ES-I3 (cell line): Measurements from ENCODE around the gene NCOA7.
"Not testable (repeated sequence)": the region's sequence is repeated elsewhere in the genome, so short reads cannot be mapped to it uniquely, and the experiment has no call there.

Experiments
- H3K36me3 ChIP-seq: 2 replicates; pipeline ENCODE4 v1.6.1; 2013; ENCODE audit warnings: mild to moderate bottlenecking, low read length, control low read depth, moderate library complexity; ENCODE audit not compliant: insufficient read depth
- H3K4me1 ChIP-seq: 2 replicates; pipeline ENCODE4 v1.6.1; 2013; ENCODE audit warnings: mild to moderate bottlenecking, control low read depth, low read length; ENCODE audit not compliant: insufficient read depth
- H3K9ac ChIP-seq: 2 replicates; pipeline ENCODE4 v1.6.1; 2013; ENCODE audit warnings: low read depth, mild to moderate bottlenecking, low read length, moderate library complexity
- H3K9me3 ChIP-seq: 2 replicates; pipeline ENCODE4 v1.6.1; 2013; ENCODE audit warnings: mild to moderate bottlenecking, low read length, moderate library complexity; ENCODE audit not compliant: control insufficient read depth, insufficient read depth

NCOA7 gene

DNA sequence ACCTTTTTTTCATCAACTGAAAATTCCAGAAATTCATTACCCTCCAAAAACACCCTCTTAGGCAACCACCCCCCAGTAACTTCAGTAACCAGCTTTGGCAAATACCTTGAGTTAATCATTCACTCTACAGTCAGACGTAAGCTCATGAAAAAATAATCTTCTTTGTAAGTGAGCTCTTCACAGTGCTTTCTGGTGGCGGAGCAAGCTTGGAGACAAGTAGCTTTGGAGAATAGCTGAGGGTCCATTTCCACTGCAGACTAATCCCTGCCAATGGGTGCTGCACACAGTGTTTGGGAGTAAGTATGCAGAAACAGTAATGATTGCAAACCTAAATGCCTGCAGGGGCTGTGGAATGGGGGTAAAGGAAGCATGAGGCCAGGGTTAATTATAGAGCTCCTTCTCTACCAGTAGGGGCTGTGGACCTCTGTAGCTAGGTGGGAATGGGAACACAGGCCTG, 109.0 kb downstream of the NCOA7 start:
- no peaks in the 10 kb centered on the region for H3K4me1 ChIP-seq

GRCh38 chr6:125904871-125905270, 114.1 kb downstream of the NCOA7 start:
- no peaks in the 10 kb centered on the region for H3K9me3 ChIP-seq
- 0 out of 2 replicates have a peak, but pooled peaks cover 4% of the 10 kb centered on the region for H3K4me1 ChIP-seq
- H3K9ac ChIP-seq: no peak overlapping the region
- H3K36me3 ChIP-seq: no peaks in the 10 kb centered on the region; the same call in 1 of the 2 replicates

More for the DNA sequence above, 109.0 kb downstream of the NCOA7 start:
- Histone ChIP-seq H3K9ac (no peak overlapping the region), H3K9me3 (no peaks in the 10 kb centered on the region), H3K36me3 (no peaks in the 10 kb centered on the region; the same call in 1 of the 2 replicates)

DNA sequence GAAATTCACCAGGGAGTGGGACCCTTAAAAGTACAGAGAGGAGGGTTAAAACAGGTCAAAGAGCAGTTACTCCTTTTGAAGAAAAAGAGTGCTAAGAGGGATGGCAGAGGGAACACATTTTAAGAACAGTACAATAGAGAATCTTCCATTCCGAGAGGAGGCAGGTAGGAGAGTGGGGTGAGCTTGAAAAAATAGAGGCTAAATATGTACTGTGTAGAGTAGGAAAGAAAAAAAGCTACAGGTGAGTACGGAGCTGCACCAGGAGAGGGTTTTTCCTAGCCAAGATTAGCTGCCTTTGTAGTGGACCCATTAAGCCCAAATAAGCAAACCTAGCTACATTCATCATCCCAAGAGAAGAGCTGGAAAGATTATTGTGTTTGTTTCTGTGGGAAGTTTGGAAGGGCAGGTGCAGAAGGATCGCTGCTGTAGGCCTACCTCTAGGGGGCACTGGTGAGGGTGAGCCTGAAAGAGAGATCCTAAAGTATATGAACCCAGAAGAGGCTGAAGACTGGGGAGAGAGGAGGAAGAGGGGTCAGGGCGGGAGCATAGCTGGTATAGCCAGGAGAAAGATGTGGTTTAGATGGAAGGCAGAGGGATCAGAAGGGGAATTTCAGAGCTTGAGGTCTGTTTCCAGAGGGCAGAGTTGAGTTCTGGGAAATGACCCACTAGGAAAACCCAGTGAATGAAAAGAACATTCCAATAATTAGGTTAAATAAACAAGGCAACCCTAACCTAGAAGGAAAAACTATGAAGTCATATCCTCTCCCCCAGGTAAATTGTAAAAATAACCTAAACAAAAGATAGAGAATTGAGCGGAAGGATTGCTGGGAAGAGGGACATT, 115.6 kb downstream of the NCOA7 start:
- no peaks in the 10 kb centered on the region; the same call in 1 of the 2 replicates for H3K36me3 ChIP-seq
- H3K4me1 ChIP-seq: 0 out of 2 replicates have a peak, but pooled peaks cover 4% of the 10 kb centered on the region
- H3K9me3 ChIP-seq: no peaks in the 10 kb centered on the region
- no peak overlapping the region for H3K9ac ChIP-seq

DNA sequence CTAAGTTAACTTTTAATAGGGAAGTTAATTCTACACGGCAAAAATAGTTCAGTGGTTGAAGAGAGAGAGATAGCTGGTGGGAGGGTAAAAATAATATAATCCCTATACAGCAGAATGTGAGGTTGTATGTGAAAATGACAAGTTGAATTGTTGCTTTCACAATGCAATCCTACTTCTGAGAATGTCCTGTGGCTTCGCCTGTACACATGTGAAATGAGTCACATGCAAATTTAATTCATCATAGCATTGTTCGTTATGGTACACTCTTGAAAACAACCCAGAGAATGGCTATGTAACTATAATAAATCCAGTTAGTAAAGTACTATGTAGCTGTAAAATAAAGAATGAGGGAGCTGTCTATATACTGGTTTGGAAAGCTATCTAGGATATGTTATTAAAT, 119.8 kb downstream of the NCOA7 start:
- Histone ChIP-seq H3K9ac (no peak overlapping the region), H3K36me3 (no peaks in the 10 kb centered on the region), H3K9me3 (no peaks in the 10 kb centered on the region), H3K4me1 (0 out of 2 replicates have a peak, but pooled peaks cover 4% of the 10 kb centered on the region)

- not testable (repeated sequence) for H3K9me3 ChIP-seq, H3K4me1 ChIP-seq, H3K36me3 ChIP-seq, H3K9ac ChIP-seq
Measured at GRCh38 chr6:125911051-125911451, 120.3 kb downstream of the NCOA7 start.

DNA sequence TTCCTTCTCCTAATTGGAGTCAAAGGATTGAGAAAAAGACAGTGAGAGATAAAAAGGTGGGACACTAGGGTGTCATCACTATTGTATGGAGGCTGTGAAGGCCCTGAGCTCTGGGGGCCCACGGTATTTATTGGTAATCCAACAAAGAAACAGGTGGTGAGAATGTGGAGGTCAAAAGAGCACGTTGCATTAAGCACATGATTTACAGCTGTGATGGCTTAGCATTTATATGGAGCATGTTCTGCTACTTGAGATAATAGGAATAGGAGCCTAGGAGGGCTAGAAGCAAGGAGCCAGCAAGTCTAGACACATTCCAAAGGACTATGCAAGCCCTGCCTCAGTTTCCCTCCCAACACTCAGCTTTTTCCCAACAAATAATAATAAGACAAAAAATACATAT, 121.7 kb downstream of the NCOA7 start:
- H3K4me1 ChIP-seq, H3K36me3 ChIP-seq: not testable (repeated sequence)

GRCh38 chr6:125913145-125913544, 122.4 kb downstream of the NCOA7 start:
- Histone ChIP-seq H3K9ac (no peak overlapping the region), H3K36me3 (no peaks in the 10 kb centered on the region), H3K4me1 (peaks cover 5% of the 10 kb centered on the region; the same call in 1 of the 2 replicates), H3K9me3 (no peaks in the 10 kb centered on the region)

More for the DNA sequence above, 121.7 kb downstream of the NCOA7 start:
- H3K9me3 ChIP-seq, H3K9ac ChIP-seq: not testable (repeated sequence)

DNA sequence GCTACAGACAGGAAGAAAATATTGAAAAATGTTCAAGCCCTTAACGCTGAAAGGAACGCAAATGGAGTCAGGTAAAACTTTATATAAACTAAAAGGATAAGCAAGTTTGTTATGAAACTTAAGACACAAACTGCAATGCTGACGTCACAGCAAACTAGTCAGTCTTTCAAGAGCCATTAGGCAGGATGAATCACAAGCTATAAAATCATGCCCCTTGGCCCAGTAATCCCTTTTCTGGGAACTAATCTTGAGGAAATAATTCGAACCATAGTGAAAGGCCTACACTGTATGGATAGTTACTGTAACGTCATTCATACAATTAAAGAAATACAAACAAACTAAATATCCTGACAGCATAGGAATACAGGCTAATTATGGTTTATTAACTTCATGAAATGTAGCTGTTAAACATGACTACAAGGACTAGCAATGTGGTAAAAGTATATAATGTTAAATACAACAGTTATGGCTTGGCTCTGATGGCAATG, 123.1 kb downstream of the NCOA7 start:
- H3K9me3 ChIP-seq: no peaks in the 10 kb centered on the region
- H3K4me1 ChIP-seq: peaks cover 12% of the 10 kb centered on the region
- no peaks in the 10 kb centered on the region for H3K36me3 ChIP-seq
- H3K9ac ChIP-seq: no peak overlapping the region

DNA sequence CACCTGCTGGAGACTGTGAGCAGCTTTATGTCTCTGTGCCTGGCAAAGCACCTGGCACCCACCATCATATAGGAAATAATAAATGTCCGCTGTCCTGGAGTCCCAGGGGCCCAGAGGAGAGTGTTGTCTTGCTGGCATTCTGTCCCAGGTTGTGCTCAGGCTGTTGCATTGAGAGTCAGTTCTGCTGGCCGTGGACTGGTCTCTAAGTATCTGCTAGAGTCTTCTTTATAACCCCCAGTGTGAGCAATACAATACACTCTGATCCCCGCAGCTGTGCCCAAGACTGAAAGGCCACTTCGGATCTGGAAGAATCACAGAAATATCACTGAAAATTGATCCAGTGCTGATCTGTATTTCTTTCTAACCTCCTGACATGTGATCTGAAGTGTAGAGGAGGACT, 127.5 kb downstream of the NCOA7 start:
- peaks cover 2% of the 10 kb centered on the region; the same call in 1 of the 2 replicates for H3K36me3 ChIP-seq
- H3K9ac ChIP-seq: no peak overlapping the region
- H3K4me1 ChIP-seq: peaks cover 15% of the 10 kb centered on the region
- no peaks in the 10 kb centered on the region for H3K9me3 ChIP-seq

- Histone ChIP-seq H3K9ac (no peak overlapping the region), H3K36me3 (peaks cover 2% of the 10 kb centered on the region; the same call in 1 of the 2 replicates), H3K9me3 (no peaks in the 10 kb centered on the region), H3K4me1 (peaks cover 15% of the 10 kb centered on the region)
Measured at GRCh38 chr6:125918681-125919566, 128.2 kb downstream of the NCOA7 start.

- peaks cover 15% of the 10 kb centered on the region for H3K4me1 ChIP-seq
- no peak overlapping the region for H3K9ac ChIP-seq
- H3K36me3 ChIP-seq: peaks cover 2% of the 10 kb centered on the region; the same call in 1 of the 2 replicates
- H3K9me3 ChIP-seq: no peaks in the 10 kb centered on the region
Measured at GRCh38 chr6:125919618-125920017, 128.9 kb downstream of the NCOA7 start.

GRCh38 chr6:125922322-125922860, 131.6 kb downstream of the NCOA7 start:
- H3K9me3 ChIP-seq: no peaks in the 10 kb centered on the region
- H3K4me1 ChIP-seq: peaks cover 15% of the 10 kb centered on the region
- no peak overlapping the region for H3K9ac ChIP-seq
- H3K36me3 ChIP-seq: peaks cover 2% of the 10 kb centered on the region; the same call in 1 of the 2 replicates

GRCh38 chr6:125923366-125923877, 132.7 kb downstream of the NCOA7 start:
- no peak overlapping the region for H3K9ac ChIP-seq
- peaks cover 2% of the 10 kb centered on the region; the same call in 1 of the 2 replicates for H3K36me3 ChIP-seq
- no peaks in the 10 kb centered on the region for H3K9me3 ChIP-seq
- H3K4me1 ChIP-seq: peaks cover 8% of the 10 kb centered on the region

DNA sequence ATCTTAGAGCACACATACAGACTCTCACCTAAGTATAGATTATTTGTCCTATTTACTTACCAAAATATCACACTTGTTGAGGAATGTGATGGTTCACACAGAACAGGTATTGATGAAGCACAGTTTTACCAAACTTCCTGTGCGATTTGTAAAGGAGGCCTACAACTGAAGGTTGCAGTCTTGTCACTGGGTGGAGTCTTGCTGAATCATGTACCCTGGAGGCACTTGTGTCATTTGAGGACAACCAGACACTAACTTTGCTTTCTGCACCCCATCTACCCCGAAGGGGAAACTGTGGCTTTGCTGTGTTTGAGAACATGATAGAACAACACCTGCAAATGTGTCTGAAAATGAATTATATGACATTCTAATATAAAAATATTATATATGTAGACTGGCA, 133.4 kb downstream of the NCOA7 start:
- H3K36me3 ChIP-seq: peaks cover 2% of the 10 kb centered on the region; the same call in 1 of the 2 replicates
- peaks cover 1% of the 10 kb centered on the region for H3K4me1 ChIP-seq
- no peak overlapping the region for H3K9ac ChIP-seq
- no peaks in the 10 kb centered on the region for H3K9me3 ChIP-seq
